A673 (cell line): ENCODE measurements around the gene PKNOX2.

Experiments
- EZH2 ChIP-seq: fragments of 200-600 bp; sonication (generic); IDR thresholded peaks from 2 replicates; pipeline ENCODE4 v1.6.1; 2017; ENCODE audit warnings: borderline replicate concordance, low read depth, mild to moderate bottlenecking, mixed read lengths, antibody characterized with exemption, low read length; ENCODE audit not compliant: poor library complexity, severe bottlenecking
- TF ChIP-seq, protein P1 (sequence below): fragments of 300-800, 200-600 bp; sonication (generic); conservative IDR thresholded peaks from 2 replicates; pipeline ENCODE4 v1.5.1; 2017; ENCODE audit warnings: low read depth, mild to moderate bottlenecking, antibody characterized with exemption, low read length, moderate library complexity, mixed read lengths

DNA sequence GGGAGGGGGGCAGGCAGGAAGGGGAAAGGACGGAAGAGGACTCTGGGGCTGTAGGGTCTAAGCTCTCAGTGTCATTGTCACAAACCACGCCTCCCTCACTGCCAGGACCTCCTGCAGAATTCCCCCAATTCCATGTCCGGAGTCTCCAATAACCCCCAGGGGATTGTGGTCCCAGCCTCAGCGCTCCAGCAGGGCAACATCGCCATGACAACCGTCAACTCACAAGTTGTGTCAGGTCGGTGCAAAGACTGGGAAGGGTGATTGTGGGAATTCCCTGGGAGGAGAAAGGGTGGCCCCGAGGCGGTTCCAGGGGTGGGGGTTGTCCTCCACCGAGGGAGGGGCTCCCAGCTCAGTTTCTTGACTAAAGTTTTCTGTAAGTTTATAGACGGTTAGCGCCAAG, 245.5 kb downstream of the PKNOX2 start:
- TF ChIP-seq, protein P1, sequence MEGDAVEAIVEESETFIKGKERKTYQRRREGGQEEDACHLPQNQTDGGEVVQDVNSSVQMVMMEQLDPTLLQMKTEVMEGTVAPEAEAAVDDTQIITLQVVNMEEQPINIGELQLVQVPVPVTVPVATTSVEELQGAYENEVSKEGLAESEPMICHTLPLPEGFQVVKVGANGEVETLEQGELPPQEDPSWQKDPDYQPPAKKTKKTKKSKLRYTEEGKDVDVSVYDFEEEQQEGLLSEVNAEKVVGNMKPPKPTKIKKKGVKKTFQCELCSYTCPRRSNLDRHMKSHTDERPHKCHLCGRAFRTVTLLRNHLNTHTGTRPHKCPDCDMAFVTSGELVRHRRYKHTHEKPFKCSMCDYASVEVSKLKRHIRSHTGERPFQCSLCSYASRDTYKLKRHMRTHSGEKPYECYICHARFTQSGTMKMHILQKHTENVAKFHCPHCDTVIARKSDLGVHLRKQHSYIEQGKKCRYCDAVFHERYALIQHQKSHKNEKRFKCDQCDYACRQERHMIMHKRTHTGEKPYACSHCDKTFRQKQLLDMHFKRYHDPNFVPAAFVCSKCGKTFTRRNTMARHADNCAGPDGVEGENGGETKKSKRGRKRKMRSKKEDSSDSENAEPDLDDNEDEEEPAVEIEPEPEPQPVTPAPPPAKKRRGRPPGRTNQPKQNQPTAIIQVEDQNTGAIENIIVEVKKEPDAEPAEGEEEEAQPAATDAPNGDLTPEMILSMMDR: no peak
- no peak for TF ChIP-seq EZH2
